ENCODE results near the gene EP300.
"Not testable (repeated sequence)": the region's sequence is repeated elsewhere in the genome, so short reads cannot be mapped to it uniquely, and the experiment has no call there.

Gene EP300

GRCh38 chr22:41092023-41092817 is at the start of gene EP300:
Gene EP300 (plus strand): TSS chr22:41092592. CDS start chr22:41093005, 413 bp downstream.
- DNase-seq (ENCODE audit: low read depth): peak; percentile 83

GRCh38 chr22:41043722-41044121 is 48.7 kb upstream of the EP300 start:
- DNase-seq (ENCODE audit: low read depth): no peak

GRCh38 chr22:41045575-41045974 is 46.8 kb upstream of the EP300 start:
- DNase-seq (ENCODE audit: low read depth): not testable (repeated sequence)

GRCh38 chr22:41047801-41048211 is 44.6 kb upstream of the EP300 start:
- DNase-seq (ENCODE audit: low read depth): no peak

GRCh38 chr22:41048345-41048744 is 44.0 kb upstream of the EP300 start:
- not testable (repeated sequence) for DNase-seq (ENCODE audit: low read depth)

GRCh38 chr22:41048791-41049717 is 43.3 kb upstream of the EP300 start:
- DNase-seq (ENCODE audit: low read depth): no peak

- DNase-seq (ENCODE audit: low read depth): not testable (repeated sequence)
Observed at GRCh38 chr22:41049795-41050194, 42.6 kb upstream of the EP300 start.

GRCh38 chr22:41050883-41051282 is 41.5 kb upstream of the EP300 start:
- DNase-seq (ENCODE audit: low read depth): no peak

GRCh38 chr22:41052661-41053490 is 39.5 kb upstream of the EP300 start:
- no peak for DNase-seq (ENCODE audit: low read depth)

- no peak for DNase-seq (ENCODE audit: low read depth)
Observed at GRCh38 chr22:41057076-41057475, 35.3 kb upstream of the EP300 start.

- DNase-seq (ENCODE audit: low read depth): no peak
Observed at GRCh38 chr22:41062146-41062545, 30.2 kb upstream of the EP300 start.

GRCh38 chr22:41064326-41064725 is 28.1 kb upstream of the EP300 start:
- not testable (repeated sequence) for DNase-seq (ENCODE audit: low read depth)

- DNase-seq (ENCODE audit: low read depth): not testable (repeated sequence)
Observed at GRCh38 chr22:41066341-41066740, 26.1 kb upstream of the EP300 start.

GRCh38 chr22:41067968-41068367 is 24.4 kb upstream of the EP300 start:
- not testable (repeated sequence) for DNase-seq (ENCODE audit: low read depth)

- DNase-seq (ENCODE audit: low read depth): no peak
Observed at GRCh38 chr22:41070665-41071331, 21.6 kb upstream of the EP300 start.

- no peak for DNase-seq (ENCODE audit: low read depth)
Observed at GRCh38 chr22:41074061-41074460, 18.3 kb upstream of the EP300 start.

- no peak for DNase-seq (ENCODE audit: low read depth)
Observed at GRCh38 chr22:41074466-41074865, 17.9 kb upstream of the EP300 start.

- DNase-seq (ENCODE audit: low read depth): no peak
Observed at GRCh38 chr22:41074941-41075710, 17.3 kb upstream of the EP300 start.

- no peak for DNase-seq (ENCODE audit: low read depth)
Observed at GRCh38 chr22:41075946-41076345, 16.4 kb upstream of the EP300 start.

- no peak for DNase-seq (ENCODE audit: low read depth)
Observed at GRCh38 chr22:41076857-41077256, 15.5 kb upstream of the EP300 start.

GRCh38 chr22:41078931-41079330 is 13.5 kb upstream of the EP300 start:
- no peak for DNase-seq (ENCODE audit: low read depth)

Measured in activated T-cell treated with anti-CD3 and anti-CD28 coated beads for 1 hour (primary cell).